Measurements from ENCODE around the gene SLAMF9.

- TF ChIP-seq NR1H2 (CRISPR knock-in tag; IDR thresholded peaks at IDR 0.05) (no peak), SP1 (CRISPR knock-in tag; conservative IDR thresholded peaks at IDR 0.05) (no peak), PRDM15 (CRISPR knock-in tag; IDR thresholded peaks at IDR 0.05) (no peak), CREB1 (CRISPR knock-in tag; IDR thresholded peaks at IDR 0.05) (no peak), MAX (CRISPR knock-in tag; IDR thresholded peaks at IDR 0.05) (no peak)
- TF ChIP-seq, protein P1, sequence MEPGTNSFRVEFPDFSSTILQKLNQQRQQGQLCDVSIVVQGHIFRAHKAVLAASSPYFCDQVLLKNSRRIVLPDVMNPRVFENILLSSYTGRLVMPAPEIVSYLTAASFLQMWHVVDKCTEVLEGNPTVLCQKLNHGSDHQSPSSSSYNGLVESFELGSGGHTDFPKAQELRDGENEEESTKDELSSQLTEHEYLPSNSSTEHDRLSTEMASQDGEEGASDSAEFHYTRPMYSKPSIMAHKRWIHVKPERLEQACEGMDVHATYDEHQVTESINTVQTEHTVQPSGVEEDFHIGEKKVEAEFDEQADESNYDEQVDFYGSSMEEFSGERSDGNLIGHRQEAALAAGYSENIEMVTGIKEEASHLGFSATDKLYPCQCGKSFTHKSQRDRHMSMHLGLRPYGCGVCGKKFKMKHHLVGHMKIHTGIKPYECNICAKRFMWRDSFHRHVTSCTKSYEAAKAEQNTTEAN (CRISPR knock-in tag; IDR thresholded peaks at IDR 0.05) = no peak
- TF ChIP-seq, protein P2, sequence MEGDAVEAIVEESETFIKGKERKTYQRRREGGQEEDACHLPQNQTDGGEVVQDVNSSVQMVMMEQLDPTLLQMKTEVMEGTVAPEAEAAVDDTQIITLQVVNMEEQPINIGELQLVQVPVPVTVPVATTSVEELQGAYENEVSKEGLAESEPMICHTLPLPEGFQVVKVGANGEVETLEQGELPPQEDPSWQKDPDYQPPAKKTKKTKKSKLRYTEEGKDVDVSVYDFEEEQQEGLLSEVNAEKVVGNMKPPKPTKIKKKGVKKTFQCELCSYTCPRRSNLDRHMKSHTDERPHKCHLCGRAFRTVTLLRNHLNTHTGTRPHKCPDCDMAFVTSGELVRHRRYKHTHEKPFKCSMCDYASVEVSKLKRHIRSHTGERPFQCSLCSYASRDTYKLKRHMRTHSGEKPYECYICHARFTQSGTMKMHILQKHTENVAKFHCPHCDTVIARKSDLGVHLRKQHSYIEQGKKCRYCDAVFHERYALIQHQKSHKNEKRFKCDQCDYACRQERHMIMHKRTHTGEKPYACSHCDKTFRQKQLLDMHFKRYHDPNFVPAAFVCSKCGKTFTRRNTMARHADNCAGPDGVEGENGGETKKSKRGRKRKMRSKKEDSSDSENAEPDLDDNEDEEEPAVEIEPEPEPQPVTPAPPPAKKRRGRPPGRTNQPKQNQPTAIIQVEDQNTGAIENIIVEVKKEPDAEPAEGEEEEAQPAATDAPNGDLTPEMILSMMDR (IDR thresholded peaks at IDR 0.05) = no peak
These were observed 4.9 kb downstream of the SLAMF9 start for GRCh38 chr1:159949123-159949522.
